ENCODE measurements around the gene SCAMP1. TPM values are rescaled to one million over a fixed set of nuclear protein-coding genes. Genes with fewer than 3 reads are reported as not detected.

SCAMP1 gene
- total RNA-seq, 1 donor from 2014 or later = 21.9 TPM

DNA sequence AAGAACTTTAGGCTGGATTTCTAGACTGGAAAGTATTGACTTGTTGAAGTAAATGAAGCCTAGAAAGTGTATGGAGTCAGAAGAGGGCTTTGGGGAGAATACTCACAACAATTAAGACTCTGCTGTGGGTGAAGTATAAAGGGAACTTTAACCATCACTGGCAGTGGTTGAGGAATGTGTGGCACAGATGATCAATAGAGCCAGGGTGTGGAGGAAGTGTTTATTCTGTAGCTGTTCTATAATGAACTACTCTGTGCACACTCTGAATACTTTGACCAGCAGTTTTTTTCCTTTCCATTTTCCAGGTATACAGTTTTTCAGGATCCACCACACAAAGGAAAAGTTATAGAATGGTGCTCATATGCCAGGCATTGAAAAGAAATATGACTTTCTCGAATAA, 106.7 kb downstream of the SCAMP1 start:
- Histone ChIP-seq H3K4me3 (no peak overlapping the region), H3K27ac (no peak overlapping the region), H3K9me3 (no peaks in the 10 kb centered on the region), H3K27me3 (no peaks in the 10 kb centered on the region), H3K36me3 (no peaks in the 10 kb centered on the region), H3K4me1 (no peaks in the 10 kb centered on the region)
- no peak for DNase-seq (ENCODE audit: extremely low spot score in 2 of 2)
- TF ChIP-seq POLR2AphosphoS5 (IDR thresholded peaks at IDR 0.05; ENCODE audit: insufficient read depth in 1 of 2, low read depth in 1 of 2) = no peak
- TF ChIP-seq, protein P1, sequence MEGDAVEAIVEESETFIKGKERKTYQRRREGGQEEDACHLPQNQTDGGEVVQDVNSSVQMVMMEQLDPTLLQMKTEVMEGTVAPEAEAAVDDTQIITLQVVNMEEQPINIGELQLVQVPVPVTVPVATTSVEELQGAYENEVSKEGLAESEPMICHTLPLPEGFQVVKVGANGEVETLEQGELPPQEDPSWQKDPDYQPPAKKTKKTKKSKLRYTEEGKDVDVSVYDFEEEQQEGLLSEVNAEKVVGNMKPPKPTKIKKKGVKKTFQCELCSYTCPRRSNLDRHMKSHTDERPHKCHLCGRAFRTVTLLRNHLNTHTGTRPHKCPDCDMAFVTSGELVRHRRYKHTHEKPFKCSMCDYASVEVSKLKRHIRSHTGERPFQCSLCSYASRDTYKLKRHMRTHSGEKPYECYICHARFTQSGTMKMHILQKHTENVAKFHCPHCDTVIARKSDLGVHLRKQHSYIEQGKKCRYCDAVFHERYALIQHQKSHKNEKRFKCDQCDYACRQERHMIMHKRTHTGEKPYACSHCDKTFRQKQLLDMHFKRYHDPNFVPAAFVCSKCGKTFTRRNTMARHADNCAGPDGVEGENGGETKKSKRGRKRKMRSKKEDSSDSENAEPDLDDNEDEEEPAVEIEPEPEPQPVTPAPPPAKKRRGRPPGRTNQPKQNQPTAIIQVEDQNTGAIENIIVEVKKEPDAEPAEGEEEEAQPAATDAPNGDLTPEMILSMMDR (IDR thresholded peaks at IDR 0.05) = no peak
- no peak for TF ChIP-seq POLR2A (IDR thresholded peaks at IDR 0.05)
- intact Hi-C loops (cut with DNase I) = loop anchor here (10.0 kb wide), 1 partner anchor 498 kb away; no protein-coding TSS in a partner anchor

GRCh38 chr5:78467752-78468357, 107.4 kb downstream of the SCAMP1 start:
- Histone ChIP-seq H3K4me1 (no peaks in the 10 kb centered on the region), H3K36me3 (no peaks in the 10 kb centered on the region), H3K4me3 (no peak overlapping the region), H3K9me3 (no peaks in the 10 kb centered on the region), H3K27me3 (no peaks in the 10 kb centered on the region), H3K27ac (no peak overlapping the region)
- intact Hi-C loops (cut with DNase I) = loop anchor here (10.0 kb wide), 1 partner anchor 497 kb away; no protein-coding TSS in a partner anchor
- DNase-seq (ENCODE audit: extremely low spot score in 2 of 2) = no peak
- no peak for TF ChIP-seq POLR2A (IDR thresholded peaks at IDR 0.05)
- TF ChIP-seq POLR2AphosphoS5 (IDR thresholded peaks at IDR 0.05; ENCODE audit: insufficient read depth in 1 of 2, low read depth in 1 of 2) = no peak
- TF ChIP-seq, protein P1 (IDR thresholded peaks at IDR 0.05) = peak; percentile 44 to 65 (median 63)

DNA sequence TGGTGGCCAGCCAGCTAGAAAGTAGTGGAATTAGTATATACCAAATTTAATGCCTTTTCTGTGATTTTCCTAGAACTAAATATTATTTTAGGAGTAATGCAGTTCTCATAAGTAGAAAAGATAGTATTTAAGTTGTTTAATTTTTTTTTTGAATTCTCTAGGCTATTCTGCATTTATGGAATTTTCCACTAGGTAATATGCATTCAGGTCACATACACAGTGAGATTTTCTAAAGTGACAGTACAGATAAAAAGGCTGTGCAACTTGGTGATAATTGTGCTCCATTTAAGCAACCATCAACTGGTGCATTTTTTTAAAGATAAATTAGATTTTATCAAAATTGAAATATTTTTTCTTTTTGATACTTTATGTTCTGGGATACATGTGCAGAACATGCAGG, 111.5 kb downstream of the SCAMP1 start:
- no peak for DNase-seq (ENCODE audit: extremely low spot score in 2 of 2)
- Histone ChIP-seq H3K27me3 (no peaks in the 10 kb centered on the region), H3K4me1 (no peaks in the 10 kb centered on the region), H3K27ac (no peak overlapping the region), H3K9me3 (no peaks in the 10 kb centered on the region), H3K4me3 (no peak overlapping the region), H3K36me3 (peaks cover 0 to 4% of the 10 kb centered on the region in 2 donors)
- intact Hi-C loops (cut with DNase I) = no loop called here
- TF ChIP-seq, protein P1 (IDR thresholded peaks at IDR 0.05) = no peak
- TF ChIP-seq POLR2AphosphoS5 (IDR thresholded peaks at IDR 0.05; ENCODE audit: insufficient read depth in 1 of 2, low read depth in 1 of 2) (no peak), POLR2A (IDR thresholded peaks at IDR 0.05) (no peak)

- Histone ChIP-seq H3K27ac (no peak overlapping the region), H3K9me3 (no peaks in the 10 kb centered on the region), H3K4me1 (no peaks in the 10 kb centered on the region), H3K4me3 (no peak overlapping the region), H3K36me3 (peaks cover 0 to 6% of the 10 kb centered on the region in 2 donors), H3K27me3 (no peaks in the 10 kb centered on the region)
- TF ChIP-seq POLR2AphosphoS5 (IDR thresholded peaks at IDR 0.05; ENCODE audit: insufficient read depth in 1 of 2, low read depth in 1 of 2) = no peak
- TF ChIP-seq, protein P1 (IDR thresholded peaks at IDR 0.05) = no peak
- no peak for TF ChIP-seq POLR2A (IDR thresholded peaks at IDR 0.05)
- no peak for DNase-seq (ENCODE audit: extremely low spot score in 2 of 2)
- intact Hi-C loops (cut with DNase I) = no loop called here
Observed at GRCh38 chr5:78472469-78473106, 112.2 kb downstream of the SCAMP1 start.

DNA sequence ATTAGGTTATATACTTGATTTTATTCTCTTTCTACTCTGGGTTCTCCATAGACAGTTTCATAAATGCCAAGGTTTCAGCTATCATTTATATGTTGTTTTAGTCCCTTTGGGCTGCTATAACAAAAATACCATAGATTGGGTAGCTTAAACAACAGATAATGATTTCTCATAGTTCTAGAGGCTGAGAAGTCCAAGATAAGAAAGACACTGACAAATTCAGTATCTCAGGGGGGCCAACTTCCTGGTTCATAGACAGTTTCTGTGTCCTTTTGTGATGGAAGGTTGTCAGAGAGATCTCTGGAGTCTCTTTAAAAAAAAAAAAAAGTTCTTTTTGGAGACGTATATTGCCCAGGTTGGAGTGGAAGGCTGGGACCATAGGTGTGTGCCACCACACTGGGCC, 113.3 kb downstream of the SCAMP1 start:
- peaks cover 0 to 6% of the 10 kb centered on the region in 2 donors for H3K36me3 ChIP-seq
- DNase-seq (ENCODE audit: extremely low spot score in 2 of 2) = no peak
- no peak for TF ChIP-seq POLR2A (IDR thresholded peaks at IDR 0.05)
- TF ChIP-seq, protein P1 (IDR thresholded peaks at IDR 0.05) = no peak
- no peak overlapping the region for H3K4me3 ChIP-seq
- no peaks in the 10 kb centered on the region for H3K27me3 ChIP-seq
- no peaks in the 10 kb centered on the region for H3K9me3 ChIP-seq
- H3K27ac ChIP-seq = no peak overlapping the region
- intact Hi-C loops (cut with DNase I) = no loop called here
- H3K4me1 ChIP-seq = no peaks in the 10 kb centered on the region
